ENCODE measurements around the gene PPP1R13B.

DNA sequence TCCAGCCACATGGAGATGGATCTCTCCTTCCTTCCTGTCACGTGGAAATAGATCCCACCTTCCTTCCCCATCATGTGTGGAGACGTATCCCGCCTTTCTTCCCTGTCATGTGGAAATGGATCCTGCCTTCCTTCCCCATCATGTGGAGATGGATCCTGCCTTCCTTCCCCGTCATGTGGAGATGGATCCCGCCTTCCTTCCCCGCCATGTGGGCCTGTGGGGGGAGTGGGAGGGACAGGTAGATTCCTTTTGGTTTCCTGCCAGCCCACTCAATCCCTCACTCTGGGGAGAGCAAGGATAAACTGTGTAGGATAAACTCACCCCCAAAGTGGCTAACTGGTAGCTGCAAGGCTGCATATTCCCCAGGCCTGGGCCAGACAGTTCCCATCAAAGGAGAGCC is 49.2 kb upstream of the PPP1R13B start:
- TF ChIP-seq, protein P1, sequence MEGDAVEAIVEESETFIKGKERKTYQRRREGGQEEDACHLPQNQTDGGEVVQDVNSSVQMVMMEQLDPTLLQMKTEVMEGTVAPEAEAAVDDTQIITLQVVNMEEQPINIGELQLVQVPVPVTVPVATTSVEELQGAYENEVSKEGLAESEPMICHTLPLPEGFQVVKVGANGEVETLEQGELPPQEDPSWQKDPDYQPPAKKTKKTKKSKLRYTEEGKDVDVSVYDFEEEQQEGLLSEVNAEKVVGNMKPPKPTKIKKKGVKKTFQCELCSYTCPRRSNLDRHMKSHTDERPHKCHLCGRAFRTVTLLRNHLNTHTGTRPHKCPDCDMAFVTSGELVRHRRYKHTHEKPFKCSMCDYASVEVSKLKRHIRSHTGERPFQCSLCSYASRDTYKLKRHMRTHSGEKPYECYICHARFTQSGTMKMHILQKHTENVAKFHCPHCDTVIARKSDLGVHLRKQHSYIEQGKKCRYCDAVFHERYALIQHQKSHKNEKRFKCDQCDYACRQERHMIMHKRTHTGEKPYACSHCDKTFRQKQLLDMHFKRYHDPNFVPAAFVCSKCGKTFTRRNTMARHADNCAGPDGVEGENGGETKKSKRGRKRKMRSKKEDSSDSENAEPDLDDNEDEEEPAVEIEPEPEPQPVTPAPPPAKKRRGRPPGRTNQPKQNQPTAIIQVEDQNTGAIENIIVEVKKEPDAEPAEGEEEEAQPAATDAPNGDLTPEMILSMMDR (IDR thresholded peaks at IDR 0.05): no peak
- no peak for TF ChIP-seq POLR2A (IDR thresholded peaks at IDR 0.05)
- TF ChIP-seq POLR2AphosphoS5 (IDR thresholded peaks at IDR 0.05): no peak
